OCI-LY1 (cell line): ENCODE data around the gene SLC46A1.

Experiments
- EZH2 ChIP-seq: fragments of 200-600 bp; sonication (generic), shearing (Covaris generic); IDR thresholded peaks from 2 replicates; pipeline ENCODE4 v1.8.0; 2017; ENCODE audit warnings: borderline replicate concordance, mixed run types, mild to moderate bottlenecking, antibody characterized with exemption, low read length, moderate library complexity, mixed read lengths
- TF ChIP-seq, protein P1 (sequence below): fragments of 200-600 bp; sonication (generic), shearing (Covaris generic); IDR thresholded peaks from 2 replicates; pipeline ENCODE4 v1.5.1; 2017; ENCODE audit warnings: mild to moderate bottlenecking, antibody characterized with exemption, low read length, moderate library complexity, mixed read lengths

DNA sequence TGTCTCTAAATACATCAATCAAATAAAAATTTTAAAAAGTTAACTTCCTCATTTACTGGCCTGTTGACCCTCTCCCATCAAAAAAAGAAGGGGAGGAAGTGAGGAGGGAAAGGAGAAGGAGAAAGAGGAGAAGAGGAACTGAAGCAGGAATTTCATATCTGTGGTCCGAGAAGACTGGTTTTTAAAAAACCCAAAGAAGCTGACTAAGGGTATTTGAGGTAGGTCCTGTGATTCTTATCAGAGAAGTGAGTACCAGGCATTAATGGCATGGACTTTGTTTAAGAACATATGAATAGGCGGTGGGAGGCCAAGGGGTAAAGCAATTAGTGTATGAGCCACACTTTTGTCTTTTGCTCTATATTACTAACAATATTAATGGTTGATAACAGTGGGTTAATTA lies 2.0 kb downstream of the SLC46A1 start:
- TF ChIP-seq, protein P1, sequence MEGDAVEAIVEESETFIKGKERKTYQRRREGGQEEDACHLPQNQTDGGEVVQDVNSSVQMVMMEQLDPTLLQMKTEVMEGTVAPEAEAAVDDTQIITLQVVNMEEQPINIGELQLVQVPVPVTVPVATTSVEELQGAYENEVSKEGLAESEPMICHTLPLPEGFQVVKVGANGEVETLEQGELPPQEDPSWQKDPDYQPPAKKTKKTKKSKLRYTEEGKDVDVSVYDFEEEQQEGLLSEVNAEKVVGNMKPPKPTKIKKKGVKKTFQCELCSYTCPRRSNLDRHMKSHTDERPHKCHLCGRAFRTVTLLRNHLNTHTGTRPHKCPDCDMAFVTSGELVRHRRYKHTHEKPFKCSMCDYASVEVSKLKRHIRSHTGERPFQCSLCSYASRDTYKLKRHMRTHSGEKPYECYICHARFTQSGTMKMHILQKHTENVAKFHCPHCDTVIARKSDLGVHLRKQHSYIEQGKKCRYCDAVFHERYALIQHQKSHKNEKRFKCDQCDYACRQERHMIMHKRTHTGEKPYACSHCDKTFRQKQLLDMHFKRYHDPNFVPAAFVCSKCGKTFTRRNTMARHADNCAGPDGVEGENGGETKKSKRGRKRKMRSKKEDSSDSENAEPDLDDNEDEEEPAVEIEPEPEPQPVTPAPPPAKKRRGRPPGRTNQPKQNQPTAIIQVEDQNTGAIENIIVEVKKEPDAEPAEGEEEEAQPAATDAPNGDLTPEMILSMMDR = no peak
- TF ChIP-seq EZH2 = no peak
